Thyroid gland (tissue), 4 donors: ENCODE data around the gene SDR9C7.
"Not testable (repeated sequence)": the region's sequence is repeated elsewhere in the genome, so short reads cannot be mapped to it uniquely, and the experiment has no call there.

Experiments used
- POLR2A ChIP-seq, 2 donors: fragments of 450-650 bp; IDR thresholded peaks; one replicate each; pipeline ENCODE4 v1.6.1; 2017; ENCODE audit warnings: antibody characterized with exemption in 2 of 2, mild to moderate bottlenecking in 2 of 2, moderate library complexity in 1 of 2
- TF ChIP-seq, protein P1 (sequence below), 6 experiments: fragments of 200-600 bp in 3 of 6; fragments of 450-650 bp in 3 of 6; sonication (generic) in 3 of 6; IDR thresholded peaks; one replicate each; pipeline ENCODE4 v1.5.1; 2016 to 2019; ENCODE audit warnings: antibody characterized with exemption in 6 of 6, mild to moderate bottlenecking in 2 of 6, inconsistent platforms in 1 of 6, moderate library complexity in 1 of 6

DNA sequence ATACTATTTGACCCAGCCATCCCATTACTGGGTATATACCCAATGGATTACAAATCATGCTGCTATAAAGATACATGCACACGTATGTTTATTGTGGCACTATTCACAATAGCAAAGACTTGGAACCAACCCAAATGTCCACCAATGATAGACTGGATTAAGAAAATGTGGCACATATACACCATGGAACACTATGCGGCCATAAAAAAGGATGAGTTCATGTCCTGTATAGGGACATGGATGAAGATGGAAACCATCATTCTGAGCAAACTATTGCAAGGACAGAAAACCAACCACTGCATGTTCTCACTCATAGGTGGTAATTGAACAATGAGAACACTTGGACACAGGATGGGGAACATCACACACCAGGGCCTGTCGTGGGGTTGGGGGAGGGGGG, 40.0 kb upstream of the SDR9C7 start:
- TF ChIP-seq, protein P1, sequence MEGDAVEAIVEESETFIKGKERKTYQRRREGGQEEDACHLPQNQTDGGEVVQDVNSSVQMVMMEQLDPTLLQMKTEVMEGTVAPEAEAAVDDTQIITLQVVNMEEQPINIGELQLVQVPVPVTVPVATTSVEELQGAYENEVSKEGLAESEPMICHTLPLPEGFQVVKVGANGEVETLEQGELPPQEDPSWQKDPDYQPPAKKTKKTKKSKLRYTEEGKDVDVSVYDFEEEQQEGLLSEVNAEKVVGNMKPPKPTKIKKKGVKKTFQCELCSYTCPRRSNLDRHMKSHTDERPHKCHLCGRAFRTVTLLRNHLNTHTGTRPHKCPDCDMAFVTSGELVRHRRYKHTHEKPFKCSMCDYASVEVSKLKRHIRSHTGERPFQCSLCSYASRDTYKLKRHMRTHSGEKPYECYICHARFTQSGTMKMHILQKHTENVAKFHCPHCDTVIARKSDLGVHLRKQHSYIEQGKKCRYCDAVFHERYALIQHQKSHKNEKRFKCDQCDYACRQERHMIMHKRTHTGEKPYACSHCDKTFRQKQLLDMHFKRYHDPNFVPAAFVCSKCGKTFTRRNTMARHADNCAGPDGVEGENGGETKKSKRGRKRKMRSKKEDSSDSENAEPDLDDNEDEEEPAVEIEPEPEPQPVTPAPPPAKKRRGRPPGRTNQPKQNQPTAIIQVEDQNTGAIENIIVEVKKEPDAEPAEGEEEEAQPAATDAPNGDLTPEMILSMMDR (IDR thresholded peaks at IDR 0.05): not testable (repeated sequence)
- not testable (repeated sequence) for TF ChIP-seq POLR2A (IDR thresholded peaks at IDR 0.05)
